ENCODE measurements around the gene KDM5B.

Gene KDM5B

GRCh38 chr1:202683029-202683428, 125.2 kb downstream of the KDM5B start:
- no peak for DNase-seq

GRCh38 chr1:202682477-202682876, 125.7 kb downstream of the KDM5B start:
- no peak for DNase-seq

GRCh38 chr1:202681736-202682420, 126.3 kb downstream of the KDM5B start:
- no peak for DNase-seq

- DNase-seq: no peak
These were observed 127.5 kb downstream of the KDM5B start for GRCh38 chr1:202680586-202681352.

GRCh38 chr1:202679406-202680177, 128.6 kb downstream of the KDM5B start:
- DNase-seq: no peak

- DNase-seq: no peak
These were observed 130.8 kb downstream of the KDM5B start for GRCh38 chr1:202677433-202677832.
